GM23338 (cell line): ENCODE results near the gene HADH. TPM values are rescaled to one million over a fixed set of nuclear protein-coding genes. Genes with fewer than 3 reads are reported as not detected.
A peak's percentile ranks its signal among the peaks of the same experiment; 100 is the strongest.

Experiments used
- ATAC-seq: fragments of 200-7000 bp; cut with Tn5 transposase; 3 replicates; pipeline ENCODE4 v1.9.1; 2020
- DNase-seq: peaks from one replicate; pipeline ENCODE4 v3.0.0-alpha.2; 2015; ENCODE audit warnings: low spot score
- H2AFZ ChIP-seq: fragments of 200-600 bp; sonication (generic); 2 replicates; pipeline ENCODE4 v1.8.0; 2016; ENCODE audit warnings: antibody characterized with exemption, mild to moderate bottlenecking, moderate library complexity
- H3F3A ChIP-seq: fragments of 200-600 bp; sonication (generic); replicated peaks from 2 replicates; pipeline ENCODE4 v1.8.0; 2017; ENCODE audit warnings: antibody characterized with exemption, mixed run types, low read depth
- H3K27ac ChIP-seq: fragments of 200-600 bp; sonication (generic); 2 replicates; pipeline ENCODE4 v1.6.1; 2016; ENCODE audit warnings: low read depth
- H3K27me3 ChIP-seq: fragments of 200-600 bp; sonication (generic); 2 replicates; pipeline ENCODE4 v1.8.0; 2016; ENCODE audit warnings: mild to moderate bottlenecking, mixed run types, moderate library complexity; ENCODE audit not compliant: insufficient read depth
- H3K36me3 ChIP-seq: fragments of 200-600 bp; sonication (generic); 2 replicates; pipeline ENCODE4 v1.8.0; 2016; ENCODE audit warnings: mild to moderate bottlenecking; ENCODE audit not compliant: insufficient read depth
- H3K4me1 ChIP-seq: fragments of 200-600 bp; sonication (generic); 2 replicates; pipeline ENCODE4 v1.8.0; 2016; ENCODE audit warnings: mild to moderate bottlenecking, moderate library complexity; ENCODE audit not compliant: insufficient read depth
- H3K4me2 ChIP-seq: fragments of 200-600 bp; sonication (generic); 2 replicates; pipeline ENCODE4 v1.7.1; 2017; ENCODE audit warnings: mixed run types
- H3K4me3 ChIP-seq: fragments of 200-600 bp; sonication (generic); 2 replicates; pipeline ENCODE4 v1.6.1; 2016; ENCODE audit warnings: mixed run types
- H3K79me2 ChIP-seq: fragments of 200-600 bp; sonication (generic); replicated peaks from 2 replicates; pipeline ENCODE4 v1.8.0; 2017; ENCODE audit warnings: mild to moderate bottlenecking; ENCODE audit not compliant: insufficient read depth
- H3K9me2 ChIP-seq: fragments of 200-600 bp; sonication (generic); 2 replicates; pipeline ENCODE4 v1.8.0; 2017; ENCODE audit not compliant: insufficient read depth
- H4K20me1 ChIP-seq: fragments of 200-600 bp; sonication (generic); replicated peaks from 2 replicates; pipeline ENCODE4 v1.8.0; 2017; ENCODE audit warnings: mild to moderate bottlenecking; ENCODE audit not compliant: insufficient read depth
- H3K27ac Mint-ChIP-seq: 2 replicates; pipeline ENCODE4 v1.8.0; 2020; ENCODE audit warnings: inconsistent platforms, mild to moderate bottlenecking, moderate library complexity, mixed read lengths
- H3K27me3 Mint-ChIP-seq: 3 replicates; pipeline ENCODE4 v1.8.0; 2022; ENCODE audit warnings: low read depth, mild to moderate bottlenecking, moderate library complexity, mixed read lengths, inconsistent platforms; ENCODE audit not compliant: insufficient read depth, poor library complexity
- H3K36me3 Mint-ChIP-seq: 3 replicates; pipeline ENCODE4 v1.8.0; 2021; ENCODE audit warnings: low read depth, mild to moderate bottlenecking, inconsistent platforms, moderate library complexity, mixed read lengths
- H3K4me1 Mint-ChIP-seq: 3 replicates; pipeline ENCODE4 v1.8.0; 2020; ENCODE audit warnings: mild to moderate bottlenecking, inconsistent platforms, mixed read lengths
- H3K4me3 Mint-ChIP-seq: 3 replicates; pipeline ENCODE4 v1.8.0; 2021; ENCODE audit warnings: moderate library complexity, mild to moderate bottlenecking, inconsistent platforms, mixed read lengths
- H3K9me3 Mint-ChIP-seq: 3 replicates; pipeline ENCODE4 v1.8.0; 2020; ENCODE audit warnings: moderate library complexity, mild to moderate bottlenecking, inconsistent platforms, mixed read lengths
- CTCF ChIP-seq, 2 experiments: fragments of 200-600 bp in 1 of 2; sonication (generic) in 1 of 2; conservative IDR thresholded peaks; 2 replicates each; pipeline versions ENCODE4 v1.5.1 to v1.6.1; 2016 to 2017; ENCODE audit warnings: antibody characterized with exemption in 2 of 2, low read depth in 2 of 2, mild to moderate bottlenecking in 2 of 2, moderate library complexity in 1 of 2
- ETS1 ChIP-seq: IDR thresholded peaks from 2 replicates; pipeline ENCODE4 v1.6.1; 2016; ENCODE audit warnings: antibody characterized with exemption
- JUNB ChIP-seq: IDR thresholded peaks from one replicate; pipeline ENCODE4 v1.6.1; 2016; ENCODE audit warnings: antibody characterized with exemption; ENCODE audit not compliant: unreplicated experiment
- NANOG ChIP-seq: IDR thresholded peaks from 2 replicates; pipeline ENCODE4 v1.6.1; 2016; ENCODE audit warnings: antibody characterized with exemption, borderline replicate concordance
- STAT1 ChIP-seq: IDR thresholded peaks from one replicate; pipeline ENCODE4 v1.6.1; 2016; ENCODE audit warnings: antibody characterized with exemption; ENCODE audit not compliant: unreplicated experiment
- ZNF462 ChIP-seq: fragments of 250-450 bp; sonication (Bioruptor Pico); IDR thresholded peaks from 2 replicates; pipeline ENCODE4 v1.5.0; 2020; ENCODE audit warnings: mild to moderate bottlenecking, moderate library complexity
- polyA plus RNA-seq: library from polyadenylated mRNA; unstranded; fragments of >200 nt; fragmentation: Nextera tagmentation; extraction: Ambion mirVana; gene quantifications from 2 replicates; pipeline ENCODE4 v1.2.1, GENCODE V29; 2016
- total RNA-seq: library from RNA; depleted of rRNA; stranded (reverse); fragments of >200 nt; shearing (Covaris generic); gene quantifications from 2 replicates; pipeline ENCODE4 v1.2.3, GENCODE V29; 2014

HADH gene
- total and polyA plus RNA-seq, 2 experiments from 2014 or later: 39.1 to 39.2 TPM

GRCh38 chr4:108030332-108030731, 40.6 kb downstream of the HADH start:
- H3K36me3 Mint-ChIP-seq: peaks cover 48% of the 10 kb centered on the region
- peak; percentile 68 for DNase-seq
- H3K27ac Mint-ChIP-seq: no peak overlapping the region

More at GRCh38 chr4:108030332-108030731, 40.6 kb downstream of the HADH start:
- H3K27ac ChIP-seq: no peak overlapping the region
- Mint-ChIP-seq H3K27me3 (no peaks in the 10 kb centered on the region), H3K9me3 (no peaks in the 10 kb centered on the region), H3K4me1 (peaks cover 4% of the 10 kb centered on the region; the same call in 1 of the 3 replicates), H3K4me3 (no peak overlapping the region)
- H3K4me1 ChIP-seq: no peaks in the 10 kb centered on the region
- H3K36me3 ChIP-seq: peaks cover 10% of the 10 kb centered on the region
- no peak for TF ChIP-seq ETS1
- TF ChIP-seq JUNB: no peak
- peak; percentile 51 to 77 for TF ChIP-seq CTCF (conservative IDR thresholded peaks at IDR 0.05; ENCODE audit: low read depth in 2 of 2)
- no peak for TF ChIP-seq STAT1
- TF ChIP-seq NANOG: no peak
- no peak for TF ChIP-seq ZNF462
- H3F3A ChIP-seq: no peaks in the 10 kb centered on the region
- H3K9me2 ChIP-seq: no peaks in the 10 kb centered on the region
- no peak overlapping the region for H2AFZ ChIP-seq
- H3K79me2 ChIP-seq: no peaks in the 10 kb centered on the region
- H4K20me1 ChIP-seq: no peaks in the 10 kb centered on the region; the same call in 1 of the 2 replicates
- H3K4me2 ChIP-seq: no peak overlapping the region
- H3K27me3 ChIP-seq: no peaks in the 10 kb centered on the region
- no peak overlapping the region for H3K4me3 ChIP-seq
- peak; percentile 96 for ATAC-seq
